Measurements from ENCODE around the gene ATXN10.

DNA sequence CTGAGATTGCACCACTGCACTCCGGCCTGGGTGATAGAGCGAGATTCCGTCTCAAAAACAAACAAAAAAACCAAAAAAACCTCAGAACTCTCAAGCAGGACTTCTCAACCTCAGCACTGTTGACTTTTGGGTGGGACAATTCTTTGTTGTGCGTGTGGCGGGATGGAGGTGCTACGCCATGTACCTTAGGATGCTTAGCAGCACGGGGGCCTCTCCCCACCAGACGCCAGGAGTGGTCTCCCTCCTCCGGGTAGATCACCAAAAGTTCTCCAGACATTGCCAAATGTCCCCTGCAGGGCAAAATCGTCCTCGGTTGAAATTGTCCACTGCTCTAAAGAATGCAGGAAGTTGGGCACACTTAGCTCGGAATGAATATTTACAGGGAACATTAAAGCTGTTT is 26.9 kb upstream of the ATXN10 start:
- TF ChIP-seq, protein P1, sequence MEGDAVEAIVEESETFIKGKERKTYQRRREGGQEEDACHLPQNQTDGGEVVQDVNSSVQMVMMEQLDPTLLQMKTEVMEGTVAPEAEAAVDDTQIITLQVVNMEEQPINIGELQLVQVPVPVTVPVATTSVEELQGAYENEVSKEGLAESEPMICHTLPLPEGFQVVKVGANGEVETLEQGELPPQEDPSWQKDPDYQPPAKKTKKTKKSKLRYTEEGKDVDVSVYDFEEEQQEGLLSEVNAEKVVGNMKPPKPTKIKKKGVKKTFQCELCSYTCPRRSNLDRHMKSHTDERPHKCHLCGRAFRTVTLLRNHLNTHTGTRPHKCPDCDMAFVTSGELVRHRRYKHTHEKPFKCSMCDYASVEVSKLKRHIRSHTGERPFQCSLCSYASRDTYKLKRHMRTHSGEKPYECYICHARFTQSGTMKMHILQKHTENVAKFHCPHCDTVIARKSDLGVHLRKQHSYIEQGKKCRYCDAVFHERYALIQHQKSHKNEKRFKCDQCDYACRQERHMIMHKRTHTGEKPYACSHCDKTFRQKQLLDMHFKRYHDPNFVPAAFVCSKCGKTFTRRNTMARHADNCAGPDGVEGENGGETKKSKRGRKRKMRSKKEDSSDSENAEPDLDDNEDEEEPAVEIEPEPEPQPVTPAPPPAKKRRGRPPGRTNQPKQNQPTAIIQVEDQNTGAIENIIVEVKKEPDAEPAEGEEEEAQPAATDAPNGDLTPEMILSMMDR (IDR thresholded peaks at IDR 0.05): no peak
- no peak for TF ChIP-seq POLR2A (IDR thresholded peaks at IDR 0.05)

Measured in esophagus squamous epithelium (tissue), 4 donors.